ENCODE measurements around the gene CRYBB3.

The CRYBB3 gene

DNA sequence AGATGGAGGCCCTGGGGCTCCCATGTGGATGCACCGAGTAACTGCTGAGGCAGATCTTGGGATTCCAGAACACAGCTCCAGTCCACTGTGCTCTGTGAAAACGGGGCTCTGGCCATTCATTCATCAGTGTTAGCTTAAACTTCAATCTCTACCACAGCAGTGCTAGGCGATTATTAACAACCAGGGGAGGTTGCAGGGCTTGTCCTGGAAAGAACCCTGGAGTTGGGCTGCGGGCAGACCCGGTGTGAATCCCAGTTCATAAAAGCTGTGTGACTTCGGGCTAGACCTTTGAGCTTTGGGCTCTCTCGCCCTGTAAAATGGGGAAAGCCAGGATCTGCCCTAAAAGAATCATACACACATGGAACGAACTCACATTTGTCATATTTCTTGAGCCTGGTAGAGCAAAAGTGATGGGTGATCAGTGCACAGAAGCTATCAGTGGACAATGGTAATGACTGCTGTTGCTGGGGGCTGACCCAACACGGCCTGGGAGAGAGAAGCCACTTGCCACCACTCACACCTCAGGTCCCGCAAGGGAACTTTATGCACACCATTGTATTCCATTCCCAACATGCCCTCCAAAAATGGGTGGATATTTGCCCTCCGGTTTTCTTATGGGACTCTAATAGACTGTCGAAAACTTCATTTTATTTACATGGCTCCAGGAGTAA is 15.6 kb upstream of the CRYBB3 start:
- TF ChIP-seq, protein P1, sequence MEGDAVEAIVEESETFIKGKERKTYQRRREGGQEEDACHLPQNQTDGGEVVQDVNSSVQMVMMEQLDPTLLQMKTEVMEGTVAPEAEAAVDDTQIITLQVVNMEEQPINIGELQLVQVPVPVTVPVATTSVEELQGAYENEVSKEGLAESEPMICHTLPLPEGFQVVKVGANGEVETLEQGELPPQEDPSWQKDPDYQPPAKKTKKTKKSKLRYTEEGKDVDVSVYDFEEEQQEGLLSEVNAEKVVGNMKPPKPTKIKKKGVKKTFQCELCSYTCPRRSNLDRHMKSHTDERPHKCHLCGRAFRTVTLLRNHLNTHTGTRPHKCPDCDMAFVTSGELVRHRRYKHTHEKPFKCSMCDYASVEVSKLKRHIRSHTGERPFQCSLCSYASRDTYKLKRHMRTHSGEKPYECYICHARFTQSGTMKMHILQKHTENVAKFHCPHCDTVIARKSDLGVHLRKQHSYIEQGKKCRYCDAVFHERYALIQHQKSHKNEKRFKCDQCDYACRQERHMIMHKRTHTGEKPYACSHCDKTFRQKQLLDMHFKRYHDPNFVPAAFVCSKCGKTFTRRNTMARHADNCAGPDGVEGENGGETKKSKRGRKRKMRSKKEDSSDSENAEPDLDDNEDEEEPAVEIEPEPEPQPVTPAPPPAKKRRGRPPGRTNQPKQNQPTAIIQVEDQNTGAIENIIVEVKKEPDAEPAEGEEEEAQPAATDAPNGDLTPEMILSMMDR (IDR thresholded peaks at IDR 0.05; ENCODE audit: insufficient read depth, low read depth, low read length, missing control alignments): no peak
- no peak for DNase-seq (ENCODE audit: low read depth)
- H3K4me3 ChIP-seq (ENCODE audit: low read length): no peak overlapping the region

DNA sequence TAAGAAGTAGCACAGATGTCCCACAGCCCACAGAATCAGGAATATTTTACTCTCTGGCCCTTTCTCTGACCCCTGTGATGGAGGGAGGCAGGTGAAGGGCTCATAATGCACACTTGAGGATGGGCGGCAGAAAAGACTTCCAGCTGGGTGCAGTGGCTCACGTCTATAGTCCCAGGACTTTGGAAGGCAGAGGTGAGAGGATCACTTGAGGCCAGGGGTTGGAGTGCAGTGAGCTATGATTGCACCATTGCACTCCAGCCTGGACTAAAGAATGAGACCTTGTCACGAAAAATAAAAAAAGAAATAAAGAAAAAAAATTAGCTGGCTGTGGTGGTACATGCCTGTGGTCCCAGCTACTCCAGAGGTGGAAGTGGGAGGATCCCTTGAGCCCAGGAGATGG is 13.5 kb upstream of the CRYBB3 start:
- DNase-seq (ENCODE audit: low read depth): no peak
- H3K4me3 ChIP-seq (ENCODE audit: low read length): no peak overlapping the region
- TF ChIP-seq, protein P1 (IDR thresholded peaks at IDR 0.05; ENCODE audit: insufficient read depth, low read depth, low read length, missing control alignments): no peak

DNA sequence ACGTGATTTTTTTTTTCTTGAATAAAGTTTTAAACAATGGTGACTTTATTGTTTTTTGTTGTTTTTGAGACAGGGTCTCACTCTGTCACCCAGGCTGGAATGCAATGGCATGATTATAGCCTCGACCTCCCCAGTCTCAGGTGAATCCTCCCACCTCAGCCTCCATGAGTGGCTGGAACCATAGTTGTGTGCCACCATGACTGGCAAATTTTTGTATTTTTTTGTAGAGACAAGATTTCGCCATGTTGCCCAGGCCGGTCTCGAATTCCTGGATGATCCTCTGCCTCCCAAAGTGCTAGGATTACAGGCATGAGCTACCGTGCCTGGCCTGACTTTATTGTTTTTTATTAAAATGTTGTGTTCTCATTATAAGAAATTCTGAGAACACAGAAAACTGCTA is 12.2 kb upstream of the CRYBB3 start:
- DNase-seq (ENCODE audit: low read depth): no peak
- no peak overlapping the region for H3K4me3 ChIP-seq (ENCODE audit: low read length)
- TF ChIP-seq, protein P1 (IDR thresholded peaks at IDR 0.05; ENCODE audit: insufficient read depth, low read depth, low read length, missing control alignments): no peak

DNA sequence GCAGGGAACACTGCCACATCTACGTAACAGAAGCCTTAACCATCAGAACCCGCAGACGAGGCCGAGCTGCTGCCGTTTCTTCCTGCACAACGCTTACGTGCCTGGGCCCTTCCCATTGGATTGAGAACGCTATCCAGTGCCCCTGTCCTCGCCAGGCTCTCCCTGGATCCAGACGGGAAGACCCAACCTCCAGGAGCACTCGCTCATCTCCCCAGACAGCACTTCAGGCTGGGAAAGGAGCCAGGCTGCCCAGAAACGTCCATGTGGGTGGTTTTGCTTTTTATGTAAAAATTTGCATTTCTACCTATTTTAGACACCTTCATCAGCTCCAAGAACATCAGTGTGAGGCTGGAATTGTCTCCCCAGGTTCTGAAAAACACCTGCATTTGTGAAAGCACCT is 7.3 kb upstream of the CRYBB3 start:
- DNase-seq (ENCODE audit: low read depth): no peak
- H3K4me3 ChIP-seq (ENCODE audit: low read length): no peak overlapping the region
- TF ChIP-seq, protein P1 (IDR thresholded peaks at IDR 0.05; ENCODE audit: insufficient read depth, low read depth, low read length, missing control alignments): no peak

DNA sequence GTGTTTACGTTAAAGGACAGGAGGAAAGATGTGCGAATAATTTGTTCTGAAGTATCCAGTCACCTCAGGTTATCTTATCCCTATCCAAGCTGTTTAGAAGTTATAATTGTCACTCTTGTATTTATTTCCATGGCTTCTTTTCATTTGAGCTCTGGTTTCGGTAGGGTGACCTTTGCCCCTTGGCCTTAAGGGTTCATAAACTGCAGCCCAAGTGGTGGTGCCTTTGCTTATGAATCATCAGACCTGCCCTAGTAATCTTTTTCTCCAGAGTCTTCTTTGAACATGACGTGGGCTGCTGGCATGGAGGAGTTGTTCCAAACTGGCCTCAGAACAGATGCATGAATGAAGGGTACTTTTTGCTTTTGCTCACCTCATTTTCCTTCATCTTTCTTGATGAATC is 6.5 kb upstream of the CRYBB3 start:
- no peak for DNase-seq (ENCODE audit: low read depth)
- no peak overlapping the region for H3K4me3 ChIP-seq (ENCODE audit: low read length)
- TF ChIP-seq, protein P1 (IDR thresholded peaks at IDR 0.05; ENCODE audit: insufficient read depth, low read depth, low read length, missing control alignments): no peak

DNA sequence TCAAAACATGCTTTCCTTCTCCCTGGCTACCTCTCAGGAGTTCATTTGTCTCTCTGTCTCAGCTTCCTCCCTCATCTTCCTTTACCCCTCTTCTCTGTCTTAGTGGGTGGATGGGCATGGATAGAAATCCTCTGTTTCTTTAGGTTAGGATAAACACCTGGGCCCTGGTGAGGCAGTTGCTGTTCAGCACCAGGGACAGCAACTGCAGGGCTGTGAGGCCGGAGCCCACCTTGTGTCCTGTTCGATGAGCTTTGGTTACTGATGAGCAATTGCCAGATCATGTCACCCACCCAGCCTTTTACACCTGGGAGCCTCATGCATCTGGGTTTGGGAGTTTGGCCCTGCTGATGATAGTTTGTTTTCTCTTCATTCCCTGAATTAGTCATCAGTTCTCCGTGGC is 6.1 kb upstream of the CRYBB3 start:
- DNase-seq (ENCODE audit: low read depth): no peak
- H3K4me3 ChIP-seq (ENCODE audit: low read length): no peak overlapping the region
- TF ChIP-seq, protein P1 (IDR thresholded peaks at IDR 0.05; ENCODE audit: insufficient read depth, low read depth, low read length, missing control alignments): no peak

DNA sequence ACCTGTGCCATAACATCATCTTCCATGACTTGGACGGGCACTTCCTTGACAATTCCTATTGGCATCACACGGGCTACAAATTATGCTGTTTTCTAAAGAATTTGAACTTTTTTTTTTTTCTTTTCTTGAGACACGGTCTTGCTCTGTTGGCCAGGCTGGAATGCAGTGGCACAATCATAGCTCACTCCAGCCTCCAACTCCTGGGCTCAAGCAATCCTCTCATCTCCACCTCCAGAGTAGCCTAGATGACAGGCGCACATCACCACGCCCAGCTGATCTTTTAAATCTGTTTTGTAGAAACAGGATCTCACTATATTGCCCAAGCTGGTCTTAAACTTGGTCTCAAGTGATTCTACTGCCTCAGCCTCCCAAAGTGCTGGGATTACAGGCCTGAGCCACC is 3.3 kb upstream of the CRYBB3 start:
- no peak for DNase-seq (ENCODE audit: low read depth)
- TF ChIP-seq, protein P1 (IDR thresholded peaks at IDR 0.05; ENCODE audit: insufficient read depth, low read depth, low read length, missing control alignments): no peak
- no peak overlapping the region for H3K4me3 ChIP-seq (ENCODE audit: low read length)
